ENCODE data around the gene POP4.

DNA sequence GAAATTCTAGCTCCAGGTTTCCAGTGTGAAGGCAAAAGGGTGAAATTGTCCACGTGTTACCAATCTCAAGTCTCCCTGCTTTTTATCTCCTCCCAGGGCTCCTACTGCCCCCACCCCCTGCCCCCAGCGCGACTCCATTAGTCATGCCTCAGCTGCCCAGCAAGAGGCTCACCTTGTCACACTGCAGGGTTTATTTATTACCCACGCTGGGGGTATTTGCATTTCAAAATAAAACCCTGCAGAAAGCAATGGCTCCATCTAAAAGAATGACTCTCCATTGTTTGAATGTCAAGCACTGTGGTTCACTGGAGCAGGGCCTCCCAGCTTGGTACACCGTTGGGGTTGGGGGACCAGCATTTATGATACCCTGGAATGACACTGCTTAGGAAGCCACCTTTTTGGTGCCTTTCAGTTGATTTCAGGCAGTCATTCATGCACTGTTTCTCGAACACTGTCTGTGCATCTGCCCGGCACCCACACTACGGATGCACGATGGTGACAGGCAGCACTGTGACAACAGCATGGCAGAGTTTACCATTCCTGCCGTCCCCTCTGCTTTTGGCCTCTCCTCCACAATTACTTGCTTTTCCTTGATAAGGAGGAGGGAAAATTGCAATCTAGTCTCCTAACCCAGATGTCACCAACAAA is 9.9 kb upstream of the POP4 start:
- TF ChIP-seq SMC3 (conservative IDR thresholded peaks at IDR 0.05; ENCODE audit: poor library complexity) = no peak
- TF ChIP-seq, protein P1, sequence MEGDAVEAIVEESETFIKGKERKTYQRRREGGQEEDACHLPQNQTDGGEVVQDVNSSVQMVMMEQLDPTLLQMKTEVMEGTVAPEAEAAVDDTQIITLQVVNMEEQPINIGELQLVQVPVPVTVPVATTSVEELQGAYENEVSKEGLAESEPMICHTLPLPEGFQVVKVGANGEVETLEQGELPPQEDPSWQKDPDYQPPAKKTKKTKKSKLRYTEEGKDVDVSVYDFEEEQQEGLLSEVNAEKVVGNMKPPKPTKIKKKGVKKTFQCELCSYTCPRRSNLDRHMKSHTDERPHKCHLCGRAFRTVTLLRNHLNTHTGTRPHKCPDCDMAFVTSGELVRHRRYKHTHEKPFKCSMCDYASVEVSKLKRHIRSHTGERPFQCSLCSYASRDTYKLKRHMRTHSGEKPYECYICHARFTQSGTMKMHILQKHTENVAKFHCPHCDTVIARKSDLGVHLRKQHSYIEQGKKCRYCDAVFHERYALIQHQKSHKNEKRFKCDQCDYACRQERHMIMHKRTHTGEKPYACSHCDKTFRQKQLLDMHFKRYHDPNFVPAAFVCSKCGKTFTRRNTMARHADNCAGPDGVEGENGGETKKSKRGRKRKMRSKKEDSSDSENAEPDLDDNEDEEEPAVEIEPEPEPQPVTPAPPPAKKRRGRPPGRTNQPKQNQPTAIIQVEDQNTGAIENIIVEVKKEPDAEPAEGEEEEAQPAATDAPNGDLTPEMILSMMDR (IDR thresholded peaks at IDR 0.05; ENCODE audit: poor library complexity, severe bottlenecking) = no peak
- no peak for TF ChIP-seq RAD21 (conservative IDR thresholded peaks at IDR 0.05)
- no peak for TF ChIP-seq EZH2 (IDR thresholded peaks at IDR 0.05; ENCODE audit: borderline replicate concordance, insufficient read depth, low read length, poor library complexity, severe bottlenecking)
